ENCODE measurements around the gene RNF213.

DNA sequence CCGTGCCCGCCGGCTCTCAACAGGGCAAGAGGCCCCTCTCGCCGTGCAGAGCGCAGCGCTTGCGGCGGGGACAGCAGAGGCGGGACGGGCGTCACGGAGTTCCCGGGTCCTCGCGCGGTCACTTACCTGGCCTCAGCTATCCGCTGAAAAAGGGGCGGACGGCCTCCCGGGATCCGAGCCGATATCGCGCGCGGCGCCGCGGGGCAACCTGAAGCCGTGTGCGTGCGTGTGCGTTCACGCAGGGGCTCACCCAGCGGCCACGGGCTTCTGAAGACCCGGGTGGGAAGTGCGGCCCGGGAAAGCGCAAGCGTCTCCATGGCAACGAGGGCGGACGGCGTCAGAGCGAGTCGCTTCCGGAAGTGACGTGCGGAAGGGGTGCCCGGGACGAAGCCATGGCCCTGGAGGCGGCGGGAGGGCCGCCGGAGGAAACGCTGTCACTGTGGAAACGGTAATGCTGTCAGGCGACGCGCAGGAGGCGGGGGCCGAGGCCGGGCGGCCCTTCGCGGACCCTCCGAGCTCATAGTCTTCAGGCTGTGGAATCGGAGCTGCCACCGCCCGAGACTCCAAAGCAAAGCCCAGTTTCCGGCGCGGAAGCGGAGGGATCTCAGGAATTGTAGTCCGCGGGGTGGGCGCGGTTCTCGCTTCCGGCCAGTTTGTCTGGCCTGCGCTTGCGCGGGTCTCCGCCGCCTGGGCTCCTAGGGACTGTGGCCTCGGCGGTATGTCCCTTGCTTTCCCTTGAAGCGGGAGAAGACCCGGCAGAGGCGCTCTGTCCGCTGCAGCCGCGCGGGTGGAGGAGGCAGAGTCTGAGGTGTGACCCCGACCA lies 154.4 kb downstream of the RNF213 start, which contains the start of gene ENDOV:
- TF ChIP-seq, protein P1, sequence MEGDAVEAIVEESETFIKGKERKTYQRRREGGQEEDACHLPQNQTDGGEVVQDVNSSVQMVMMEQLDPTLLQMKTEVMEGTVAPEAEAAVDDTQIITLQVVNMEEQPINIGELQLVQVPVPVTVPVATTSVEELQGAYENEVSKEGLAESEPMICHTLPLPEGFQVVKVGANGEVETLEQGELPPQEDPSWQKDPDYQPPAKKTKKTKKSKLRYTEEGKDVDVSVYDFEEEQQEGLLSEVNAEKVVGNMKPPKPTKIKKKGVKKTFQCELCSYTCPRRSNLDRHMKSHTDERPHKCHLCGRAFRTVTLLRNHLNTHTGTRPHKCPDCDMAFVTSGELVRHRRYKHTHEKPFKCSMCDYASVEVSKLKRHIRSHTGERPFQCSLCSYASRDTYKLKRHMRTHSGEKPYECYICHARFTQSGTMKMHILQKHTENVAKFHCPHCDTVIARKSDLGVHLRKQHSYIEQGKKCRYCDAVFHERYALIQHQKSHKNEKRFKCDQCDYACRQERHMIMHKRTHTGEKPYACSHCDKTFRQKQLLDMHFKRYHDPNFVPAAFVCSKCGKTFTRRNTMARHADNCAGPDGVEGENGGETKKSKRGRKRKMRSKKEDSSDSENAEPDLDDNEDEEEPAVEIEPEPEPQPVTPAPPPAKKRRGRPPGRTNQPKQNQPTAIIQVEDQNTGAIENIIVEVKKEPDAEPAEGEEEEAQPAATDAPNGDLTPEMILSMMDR (IDR thresholded peaks at IDR 0.05; ENCODE audit: low read depth, low read length) = no peak
- TF ChIP-seq EZH2phosphoT487 (IDR thresholded peaks at IDR 0.05; ENCODE audit: low read depth) = no peak

Data from OCI-LY3 (cell line).